Measurements from ENCODE around the gene CLEC2L. TPM values are rescaled to one million over a fixed set of nuclear protein-coding genes. Genes with fewer than 3 reads are reported as not detected.

CLEC2L gene
- total RNA-seq, 1 donor from 2014 or later, result 0.15 TPM

DNA sequence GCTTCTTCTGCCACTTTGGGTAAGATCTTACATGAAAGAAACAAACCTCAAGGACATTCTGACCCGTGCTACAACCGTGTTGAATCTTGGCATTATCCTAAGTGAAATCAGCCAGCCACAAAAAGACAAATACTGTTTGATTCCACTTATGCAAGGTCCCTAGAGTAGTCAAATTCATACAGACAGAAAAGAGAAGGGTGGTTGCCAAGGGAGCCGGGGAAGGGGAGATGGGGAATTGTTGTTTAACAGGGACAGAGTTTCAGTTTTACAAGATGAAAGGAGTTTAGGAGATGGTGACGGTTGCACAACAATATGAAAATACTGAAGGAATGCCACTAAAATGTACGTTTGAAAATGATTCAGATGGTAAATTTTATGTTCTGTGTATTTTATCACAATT is 12.2 kb upstream of the CLEC2L start:
- H3K27ac ChIP-seq, result no peak overlapping the region
- H3K27ac Mint-ChIP-seq, result peak overlapping the region; percentile 67
- no peak overlapping the region for H3K4me2 ChIP-seq
- H3K79me2 ChIP-seq (ENCODE audit: low read depth), result no peaks in the 10 kb centered on the region
- H3K9me3 Mint-ChIP-seq, result no peaks in the 10 kb centered on the region
- H3K27me3 ChIP-seq, result no peaks in the 10 kb centered on the region
- H3K27me3 Mint-ChIP-seq (ENCODE audit: insufficient read depth, low read depth), result peaks cover 13% of the 10 kb centered on the region
- H3K9ac ChIP-seq, result no peak overlapping the region
- peak overlapping the region; percentile 22 for H2AFZ ChIP-seq (replicated peaks)
- no peaks in the 10 kb centered on the region for H3K9me3 ChIP-seq (ENCODE audit: low read depth)
- H3K4me3 Mint-ChIP-seq, result no peak overlapping the region
- H4K20me1 ChIP-seq (ENCODE audit: low read depth), result no peaks in the 10 kb centered on the region
- no peak overlapping the region for H3K4me3 ChIP-seq
- DNase-seq (ENCODE audit: low spot score), result no peak
- H3K36me3 ChIP-seq, result no peaks in the 10 kb centered on the region
- no peaks in the 10 kb centered on the region for H3K36me3 Mint-ChIP-seq
- peaks cover 33% of the 10 kb centered on the region for H3K4me1 Mint-ChIP-seq
- no peaks in the 10 kb centered on the region for H3F3A ChIP-seq (ENCODE audit: low read depth)
- TF ChIP-seq EZH2 (IDR thresholded peaks at IDR 0.05), result no peak
- TF ChIP-seq EZH2phosphoT487 (IDR thresholded peaks at IDR 0.05), result no peak
- no peak for TF ChIP-seq CTCF (IDR thresholded peaks at IDR 0.05)
- peaks cover 4% of the 10 kb centered on the region for H3K4me1 ChIP-seq

DNA sequence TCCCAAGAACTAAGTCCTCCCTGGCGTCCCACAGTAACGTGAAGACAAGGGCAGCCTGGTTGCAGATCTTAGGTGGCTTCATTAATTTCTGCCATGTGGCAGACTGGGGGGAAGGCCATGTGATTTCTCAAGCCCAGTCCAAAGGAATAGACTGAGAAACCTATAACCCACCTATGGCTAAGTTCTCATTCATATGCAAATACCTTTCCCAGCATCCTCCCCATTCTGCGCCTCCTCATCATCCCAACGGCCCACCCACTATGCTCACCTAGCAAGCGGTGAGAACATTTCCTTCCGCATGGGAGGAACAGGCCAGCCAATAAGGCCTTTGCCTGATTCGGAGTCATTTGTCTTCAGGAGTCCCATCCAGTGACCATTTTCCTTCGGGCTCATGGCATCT is 8.2 kb upstream of the CLEC2L start:
- no peaks in the 10 kb centered on the region for H3K9me3 Mint-ChIP-seq
- H3K4me3 ChIP-seq, result no peak overlapping the region
- DNase-seq (ENCODE audit: low spot score), result peak; percentile 28
- H3K36me3 Mint-ChIP-seq, result no peaks in the 10 kb centered on the region
- no peaks in the 10 kb centered on the region for H3F3A ChIP-seq (ENCODE audit: low read depth)
- H3K9ac ChIP-seq, result no peak overlapping the region
- no peaks in the 10 kb centered on the region for H3K27me3 ChIP-seq
- peaks cover 15% of the 10 kb centered on the region for H3K27me3 Mint-ChIP-seq (ENCODE audit: insufficient read depth, low read depth)
- no peak overlapping the region for H3K4me2 ChIP-seq
- no peaks in the 10 kb centered on the region for H4K20me1 ChIP-seq (ENCODE audit: low read depth)
- no peak for TF ChIP-seq CTCF (IDR thresholded peaks at IDR 0.05)
- no peak for TF ChIP-seq EZH2phosphoT487 (IDR thresholded peaks at IDR 0.05)
- no peak for TF ChIP-seq EZH2 (IDR thresholded peaks at IDR 0.05)
- H3K9me3 ChIP-seq (ENCODE audit: low read depth), result no peaks in the 10 kb centered on the region
- H3K36me3 ChIP-seq, result no peaks in the 10 kb centered on the region
- no peak overlapping the region for H3K4me3 Mint-ChIP-seq
- no peak overlapping the region for H3K27ac Mint-ChIP-seq
- H3K27ac ChIP-seq, result no peak overlapping the region
- no peak overlapping the region for H2AFZ ChIP-seq (replicated peaks)
- peaks cover 4% of the 10 kb centered on the region for H3K4me1 ChIP-seq
- H3K79me2 ChIP-seq (ENCODE audit: low read depth), result no peaks in the 10 kb centered on the region
- peaks cover 20% of the 10 kb centered on the region for H3K4me1 Mint-ChIP-seq

DNA sequence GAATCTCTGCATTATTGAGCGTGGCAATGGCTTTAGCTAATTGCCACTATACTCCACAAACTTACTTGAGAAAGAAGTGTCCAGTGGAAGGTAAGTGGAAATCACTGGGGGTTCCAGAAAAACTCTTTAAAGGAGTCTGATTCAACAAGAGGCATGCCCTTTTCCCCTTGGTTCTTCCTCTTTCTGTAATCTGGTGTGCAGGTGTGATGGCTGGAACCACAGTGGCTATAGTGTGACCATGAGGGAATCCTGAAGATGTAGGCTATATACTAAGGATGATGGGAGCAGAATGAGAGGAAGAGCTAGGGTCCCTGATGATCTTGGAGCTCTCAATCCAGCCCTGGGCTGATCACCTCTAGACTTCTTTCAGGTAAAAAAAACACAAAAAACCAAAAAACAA is 2.0 kb upstream of the CLEC2L start:
- Mint-ChIP-seq H3K27me3 (ENCODE audit: insufficient read depth, low read depth) (peaks cover 39% of the 10 kb centered on the region), H3K27ac (no peak overlapping the region)
- no peaks in the 10 kb centered on the region for H3K9me3 ChIP-seq (ENCODE audit: low read depth)

More for the DNA sequence above, 2.0 kb upstream of the CLEC2L start:
- H3K4me2 ChIP-seq, result no peak overlapping the region
- Mint-ChIP-seq H3K36me3 (peaks cover 2% of the 10 kb centered on the region), H3K9me3 (peaks cover 10% of the 10 kb centered on the region), H3K4me3 (peak overlapping the region; percentile 19), H3K4me1 (peaks cover 10% of the 10 kb centered on the region)
- no peak for DNase-seq (ENCODE audit: low spot score)
- TF ChIP-seq EZH2 (IDR thresholded peaks at IDR 0.05) (no peak), EZH2phosphoT487 (IDR thresholded peaks at IDR 0.05) (no peak), CTCF (IDR thresholded peaks at IDR 0.05) (no peak)
- H2AFZ ChIP-seq (replicated peaks), result no peak overlapping the region
- peaks cover 54% of the 10 kb centered on the region for H3K27me3 ChIP-seq
- no peak overlapping the region for H3K4me3 ChIP-seq
- H3F3A ChIP-seq (ENCODE audit: low read depth), result no peaks in the 10 kb centered on the region
- H4K20me1 ChIP-seq (ENCODE audit: low read depth), result no peaks in the 10 kb centered on the region
- H3K9ac ChIP-seq, result no peak overlapping the region
- no peaks in the 10 kb centered on the region for H3K36me3 ChIP-seq
- no peaks in the 10 kb centered on the region for H3K79me2 ChIP-seq (ENCODE audit: low read depth)
- no peak overlapping the region for H3K27ac ChIP-seq
- H3K4me1 ChIP-seq, result no peaks in the 10 kb centered on the region
